Naive thymus-derived CD4-positive, alpha-beta T cell (primary cell): ENCODE data around the gene PPP3R1. TPM values are rescaled to one million over a fixed set of nuclear protein-coding genes. Genes with fewer than 3 reads are reported as not detected.

Experiments used
- polyA plus RNA-seq, 2 donors: library from polyadenylated mRNA; unstranded; fragments of 300-500 nt; fragmentation: Illumina TruSeq; gene quantifications; one replicate each; pipeline ENCODE4 v1.2.3, GENCODE V29; 2021
- total RNA-seq, 6 experiments: library from RNA in 5 of 6; stranded (reverse) in 5 of 6; gene quantifications; 1 replicate in 5 of 6; 2 replicates in 1 of 6; pipeline ENCODE4 v1.2.3 and lab custom pipeline; 2021 to 2026

Gene PPP3R1
- total and polyA plus RNA-seq, 7 experiments from 2014 or later, result 2.6 to 78.2 (median 64.2) TPM

Other genes with a start within 250 kb of the PPP3R1 start
- gene C1D, start 189.5 kb downstream of the PPP3R1 start, total RNA-seq, result 10 to 100 TPM; 13.2 to 24.4 (median 15.7) TPM
- gene C1D, start 189.5 kb downstream of the PPP3R1 start, polyA plus RNA-seq, result 10 to 100 TPM; 22.5 to 57.2 TPM
- gene PNO1, start 94.6 kb downstream of the PPP3R1 start, total RNA-seq, result 10 to 100 TPM; 11.0 to 31.0 (median 12.8) TPM
- gene PNO1, start 94.6 kb downstream of the PPP3R1 start, polyA plus RNA-seq, result 10 to 100 TPM; 19.2 to 22.5 TPM
- under 1 TPM in 3 of 5 experiments, not detected in 2; 0.19 to 0.78 (median 0.38) TPM for gene CNRIP1, start 67.4 kb upstream of the PPP3R1 start, total RNA-seq
- not detected for gene CNRIP1, start 67.4 kb upstream of the PPP3R1 start, polyA plus RNA-seq
- gene PLEK, start 112.8 kb upstream of the PPP3R1 start, total RNA-seq, result 100 to 1,000 TPM in 1 of 5 experiments, 10 to 100 TPM in 1, 1 to 10 TPM in 3; 1.2 to 210 (median 3.9) TPM
- gene PLEK, start 112.8 kb upstream of the PPP3R1 start, polyA plus RNA-seq, result under 1 TPM; 0.37 to 0.79 TPM
- 1 to 10 TPM; 1.1 to 5.6 (median 1.7) TPM for gene FBXO48, start 214.8 kb upstream of the PPP3R1 start, total RNA-seq
- under 1 TPM; 0.49 to 0.53 TPM for gene FBXO48, start 214.8 kb upstream of the PPP3R1 start, polyA plus RNA-seq
- gene APLF, start 215.1 kb upstream of the PPP3R1 start, total RNA-seq, result 1 to 10 TPM; 2.9 to 8.9 (median 3.8) TPM
- gene APLF, start 215.1 kb upstream of the PPP3R1 start, polyA plus RNA-seq, result 1 to 10 TPM; 1.4 TPM